Esophagus squamous epithelium (tissue), 4 donors: ENCODE measurements around the gene DMRT1.

ENCODE experiments used
- POLR2A ChIP-seq, 4 donors: fragments of 450-650 bp; IDR thresholded peaks; one replicate each; pipeline ENCODE4 v1.6.1; 2017; ENCODE audit warnings: antibody characterized with exemption in 4 of 4, mild to moderate bottlenecking in 4 of 4, moderate library complexity in 3 of 4
- TF ChIP-seq, protein P1 (sequence below), 6 experiments: fragments of 450-650 bp in 4 of 6; fragments of 200-600 bp in 2 of 6; sonication (generic) in 2 of 6; IDR thresholded peaks; one replicate each; pipeline ENCODE4 v1.5.1; 2016 to 2019; ENCODE audit warnings: antibody characterized with exemption in 6 of 6, mild to moderate bottlenecking in 4 of 6, moderate library complexity in 4 of 6

GRCh38 chr9:974031-974995, 132.8 kb downstream of the DMRT1 start:
- TF ChIP-seq, protein P1, sequence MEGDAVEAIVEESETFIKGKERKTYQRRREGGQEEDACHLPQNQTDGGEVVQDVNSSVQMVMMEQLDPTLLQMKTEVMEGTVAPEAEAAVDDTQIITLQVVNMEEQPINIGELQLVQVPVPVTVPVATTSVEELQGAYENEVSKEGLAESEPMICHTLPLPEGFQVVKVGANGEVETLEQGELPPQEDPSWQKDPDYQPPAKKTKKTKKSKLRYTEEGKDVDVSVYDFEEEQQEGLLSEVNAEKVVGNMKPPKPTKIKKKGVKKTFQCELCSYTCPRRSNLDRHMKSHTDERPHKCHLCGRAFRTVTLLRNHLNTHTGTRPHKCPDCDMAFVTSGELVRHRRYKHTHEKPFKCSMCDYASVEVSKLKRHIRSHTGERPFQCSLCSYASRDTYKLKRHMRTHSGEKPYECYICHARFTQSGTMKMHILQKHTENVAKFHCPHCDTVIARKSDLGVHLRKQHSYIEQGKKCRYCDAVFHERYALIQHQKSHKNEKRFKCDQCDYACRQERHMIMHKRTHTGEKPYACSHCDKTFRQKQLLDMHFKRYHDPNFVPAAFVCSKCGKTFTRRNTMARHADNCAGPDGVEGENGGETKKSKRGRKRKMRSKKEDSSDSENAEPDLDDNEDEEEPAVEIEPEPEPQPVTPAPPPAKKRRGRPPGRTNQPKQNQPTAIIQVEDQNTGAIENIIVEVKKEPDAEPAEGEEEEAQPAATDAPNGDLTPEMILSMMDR (IDR thresholded peaks at IDR 0.05), result no peak
- no peak for TF ChIP-seq POLR2A (IDR thresholded peaks at IDR 0.05)
